Measurements from ENCODE around the gene ATP6V0C. TPM values are rescaled to one million over a fixed set of nuclear protein-coding genes. Genes with fewer than 3 reads are reported as not detected.

ATP6V0C gene
- total and polyA plus RNA-seq, 2 of the 8 experiments (the other 6 are each of a cell fraction or from before 2014, with no cell fraction given) = 125 to 176 TPM

DNA sequence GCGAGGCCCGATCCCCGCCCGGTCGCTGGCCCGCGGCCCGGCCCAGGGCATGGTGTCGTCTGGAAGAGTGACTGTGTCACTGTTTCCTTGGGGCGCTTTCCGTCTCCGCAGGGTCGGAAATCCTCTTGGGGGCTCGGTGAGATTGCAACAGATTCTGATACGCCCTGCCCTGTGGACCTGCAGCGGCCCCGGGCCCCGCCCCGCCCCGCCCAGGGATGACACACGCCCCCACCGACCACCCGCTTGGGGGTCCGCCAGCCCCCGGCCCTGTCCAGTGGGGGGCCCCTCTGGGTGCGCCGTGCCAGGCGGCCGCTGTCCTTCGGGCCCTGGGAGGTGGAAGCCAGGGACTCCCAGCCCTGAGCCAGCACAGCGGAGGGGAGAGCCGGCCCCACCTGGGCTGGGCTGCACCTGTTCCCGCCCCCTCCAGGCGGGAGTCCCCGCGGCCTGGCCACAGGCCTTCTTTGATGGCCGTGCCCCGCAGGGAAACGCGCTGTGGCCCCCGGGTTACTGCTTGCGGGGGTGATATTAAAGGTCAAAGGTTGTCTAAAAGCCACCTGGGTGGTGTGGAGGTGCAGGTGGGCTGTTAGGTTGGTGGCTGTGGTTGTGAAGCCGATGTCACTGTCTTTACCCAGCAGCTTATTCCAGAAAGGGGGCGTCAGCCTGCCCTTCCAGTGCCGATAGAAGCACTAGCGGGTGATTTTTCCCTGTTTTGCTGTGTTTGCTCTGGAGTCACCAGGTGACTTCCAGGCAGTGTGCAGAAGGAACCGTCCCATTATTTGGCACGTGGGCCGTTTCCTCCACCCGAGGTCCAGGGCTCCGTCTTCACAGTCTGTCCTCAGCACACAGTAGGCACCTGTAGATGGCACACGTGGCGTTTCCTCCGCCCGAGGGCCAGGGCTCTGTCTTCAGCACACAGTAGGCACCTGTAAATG, 38.1 kb upstream of the ATP6V0C start:
- POLR2A ChIA-PET (ENCODE audit: partially characterized antibody) = interaction anchor here (0.8 to 3.5 kb wide), 7 partner anchors 16 to 276 kb away, joined by 3 to 20 read pairs (median 4); partner anchors contain the start of genes CEMP1 and TEDC2
- Histone ChIP-seq H3K23me2 (ENCODE audit: low read depth, low read length) (peaks cover 20% of the 10 kb centered on the region; the same call in 1 of the 2 replicates), H3K79me1 (ENCODE audit: low read depth, low read length) (peaks cover 14% of the 10 kb centered on the region; the same call in 1 of the 2 replicates), H3K9ac (replicated peaks in 1 of 4; ENCODE audit: extremely low read depth in 1 of 4, low read depth in 3 of 4, low read length in 3 of 4) (peak overlapping the region in 1 of 4 experiments; percentile 6; a peak in 1 of 7 replicates), H3K56ac (replicated peaks; ENCODE audit: insufficient read length, low read depth, low read length) (no peak overlapping the region), H2AK5ac (ENCODE audit: low read depth, low read length) (no peak overlapping the region), H2BK5ac (ENCODE audit: low read depth, low read length) (no peak overlapping the region), H3K79me2 (ENCODE audit: control insufficient read depth in 1 of 2, insufficient read depth in 2 of 2, low read length in 2 of 2) (peaks cover 0 to 2% of the 10 kb centered on the region in 2 experiments; a peak in 1 of 4 replicates), H3K27ac (ENCODE audit: low read depth, low read length) (no peak overlapping the region), H3K14ac (ENCODE audit: insufficient read length) (no peak overlapping the region), H3K4me2 (ENCODE audit: insufficient read depth in 1 of 2, low read depth in 2 of 2, low read length in 2 of 2) (peak overlapping the region; percentile 73 to 83), H2AFZ (ENCODE audit: low read length) (no peak overlapping the region), H3K18ac (ENCODE audit: extremely low read depth, low read length) (no peak overlapping the region; the same call in 1 of the 2 replicates), H3K4ac (replicated peaks; ENCODE audit: insufficient read length, low read depth, low read length) (no peak overlapping the region), H3K27me3 (replicated peaks in 1 of 4; ENCODE audit: control insufficient read depth in 3 of 4, extremely low read depth in 1 of 4, insufficient read depth in 3 of 4, low read length in 3 of 4) (peaks cover 20 to 47% (median 36%) of the 10 kb centered on the region in 4 experiments), H3K4me3 (ENCODE audit: extremely low read depth in 1 of 4, insufficient read depth in 2 of 4, low read depth in 3 of 4, low read length in 4 of 4) (peak overlapping the region; percentile 61 to 93 (median 72)), H3K9me3 (ENCODE audit: insufficient read depth in 2 of 2, low read depth in 1 of 2, low read length in 1 of 2) (no peaks in the 10 kb centered on the region), H3K4me1 (replicated peaks in 1 of 4; ENCODE audit: control insufficient read depth in 3 of 4, insufficient read depth in 4 of 4, low read length in 3 of 4) (peaks cover 0 to 25% (median 10%) of the 10 kb centered on the region in 4 experiments; a peak in 6 of 7 replicates), H3K23ac (ENCODE audit: insufficient read length) (no peak overlapping the region), H2BK120ac (replicated peaks; ENCODE audit: low read depth, low read length) (no peak overlapping the region), H4K8ac (ENCODE audit: extremely low read depth, insufficient read depth, low read length) (no peak overlapping the region; the same call in 1 of the 2 replicates), H4K91ac (replicated peaks; ENCODE audit: insufficient read length, low read length) (no peak overlapping the region), H2BK20ac (ENCODE audit: low read length) (no peak overlapping the region), H2BK12ac (ENCODE audit: low read depth, low read length) (no peak overlapping the region), H4K5ac (ENCODE audit: insufficient read length, low read depth, low read length) (no peak overlapping the region), H2BK15ac (ENCODE audit: low read length) (no peak overlapping the region), H3K36me3 (ENCODE audit: control insufficient read depth in 2 of 4, insufficient read depth in 4 of 4, low read length in 3 of 4) (no peaks in the 10 kb centered on the region), H4K20me1 (replicated peaks in 1 of 2; ENCODE audit: control insufficient read depth in 1 of 2, insufficient read depth in 2 of 2, low read length in 2 of 2) (peaks cover 7 to 21% of the 10 kb centered on the region in 2 experiments)
- FAIRE-seq = no peak
- TF ChIP-seq SIN3A (conservative IDR thresholded peaks at IDR 0.05 in 1 of 2, IDR thresholded peaks at IDR 0.05 in 1 of 2; ENCODE audit: low read depth in 1 of 2, low read length in 2 of 2) = no peak; a peak in 1 of 4 replicates
- TF ChIP-seq JUN (IDR thresholded peaks at IDR 0.05; ENCODE audit: low read depth, low read length) = no peak
- TF ChIP-seq HDAC2 (IDR thresholded peaks at IDR 0.05; ENCODE audit: borderline replicate concordance in 1 of 2, low read depth in 2 of 2, low read length in 2 of 2) = 0 out of 4 replicates have a peak, but pooled peaks of 1 of the 2 experiments have one; percentile 22
- 0 out of 2 replicates have a peak, but pooled peaks have one; percentile 34 for TF ChIP-seq CEBPB (IDR thresholded peaks at IDR 0.05; ENCODE audit: low read depth, low read length)
- 0 out of 4 replicates have a peak, but pooled peaks of 1 of the 2 experiments have one; percentile 2 for TF ChIP-seq RAD21 (IDR thresholded peaks at IDR 0.05 in 1 of 2, conservative IDR thresholded peaks at IDR 0.05 in 1 of 2; ENCODE audit: low read depth in 2 of 2, low read length in 2 of 2)
- no peak for TF ChIP-seq FOSL1 (IDR thresholded peaks at IDR 0.05; ENCODE audit: insufficient read depth, low read depth, low read length)
- TF ChIP-seq KDM4A (IDR thresholded peaks at IDR 0.05; ENCODE audit: low read depth, low read length, severe bottlenecking) = peak; percentile 0
- TF ChIP-seq ASH2L (IDR thresholded peaks at IDR 0.05; ENCODE audit: low read length) = no peak
- CTCF ChIA-PET (ENCODE audit: partially characterized antibody) = interaction anchor here (0.8 to 1.7 kb wide), 5 partner anchors 11 to 197 kb away, joined by 3 to 6 read pairs (median 5); no protein-coding TSS in a partner anchor
- DNase-seq (ENCODE audit: low read depth in 1 of 2, low spot score in 2 of 2) = peak in 1 of 2 experiments; percentile 75
- 20% methylated on average over 37 of the region's 55 CpGs; no CpG with 5 or more reads in 1 of the 2 experiments for WGBS, 2 experiments (ENCODE audit: extremely low coverage in 1 of 2, insufficient coverage in 1 of 2, insufficient read length in 1 of 2, insufficient replicate concordance in 2 of 2, low coverage in 1 of 2, low lambda C conversion rate in 2 of 2, missing lambda C conversion rate in 1 of 2)

Data from H1 (cell line).